WTC11 (cell line): Measurements from ENCODE around the gene INTS11. TPM values are rescaled to one million over a fixed set of nuclear protein-coding genes. Genes with fewer than 3 reads are reported as not detected.

Experiments used
- ATAC-seq: fragments of 200-7000 bp; cut with Tn5 transposase; 2 replicates; pipeline ENCODE4 v1.10.0; 2021; ENCODE audit warnings: mild to moderate bottlenecking, moderate library complexity
- CTCF ChIA-PET: fragments of 300-600 bp; sonication (Branson Sonifier 250); formaldehyde crosslinking; loops from one replicate; lab custom pipeline; 2021; ENCODE audit warnings: antibody characterized with exemption; lab: Charles Lee
- POLR2A ChIA-PET: fragments of 350-600 bp; sonication (Branson Sonifier 250); formaldehyde crosslinking; loops from one replicate; lab custom pipeline; 2021; ENCODE audit warnings: antibody characterized with exemption; lab: Charles Lee
- DNase-seq: peaks from one replicate; pipeline ENCODE4 v3.0.0; 2021; ENCODE audit warnings: low spot score
- H3K27ac Mint-ChIP-seq: 2 replicates; pipeline ENCODE4 v1.8.0; 2021; ENCODE audit warnings: mixed read lengths
- H3K27me3 Mint-ChIP-seq: 2 replicates; pipeline ENCODE4 v1.8.0; 2021; ENCODE audit warnings: low read depth, mild to moderate bottlenecking, moderate library complexity, mixed read lengths
- H3K36me3 Mint-ChIP-seq: 2 replicates; pipeline ENCODE4 v1.8.0; 2021; ENCODE audit warnings: mixed read lengths
- H3K4me1 Mint-ChIP-seq: 2 replicates; pipeline ENCODE4 v1.8.0; 2022; ENCODE audit warnings: mixed read lengths
- H3K4me3 Mint-ChIP-seq: 2 replicates; pipeline ENCODE4 v1.8.0; 2021; ENCODE audit warnings: mild to moderate bottlenecking, moderate library complexity, mixed read lengths
- H3K9me3 Mint-ChIP-seq: 2 replicates; pipeline ENCODE4 v1.8.0; 2021; ENCODE audit warnings: mixed read lengths
- CREM ChIP-seq: sonication (generic); formaldehyde crosslinking; IDR thresholded peaks from 2 replicates; pipeline ENCODE4 v1.8.1; 2022; ENCODE audit warnings: mild to moderate bottlenecking, missing genetic modification reagents, moderate library complexity
- EMX1 ChIP-seq: fragments of 250-450 bp; sonication (Bioruptor Pico); IDR thresholded peaks from 2 replicates; pipeline ENCODE4 v1.8.0; 2021; ENCODE audit warnings: mild to moderate bottlenecking
- ETV6 ChIP-seq: sonication (generic); formaldehyde crosslinking; IDR thresholded peaks from 2 replicates; pipeline ENCODE4 v1.8.1; 2022; ENCODE audit warnings: mild to moderate bottlenecking, missing genetic modification reagents
- FOXJ3 ChIP-seq: sonication (generic); formaldehyde crosslinking; IDR thresholded peaks from 2 replicates; pipeline ENCODE4 v1.9.0; 2021; ENCODE audit warnings: missing genetic modification reagents, mild to moderate bottlenecking, borderline replicate concordance
- FOXK1 ChIP-seq: sonication (generic); formaldehyde crosslinking; IDR thresholded peaks from 2 replicates; pipeline ENCODE4 v1.8.0; 2022; ENCODE audit warnings: mild to moderate bottlenecking, moderate library complexity, missing genetic modification reagents
- FOXP1 ChIP-seq: sonication (generic); formaldehyde crosslinking; IDR thresholded peaks from 2 replicates; pipeline ENCODE4 v1.8.0; 2022; ENCODE audit warnings: missing genetic modification reagents, mild to moderate bottlenecking, moderate library complexity, borderline replicate concordance
- GABPB1 ChIP-seq: sonication (generic); formaldehyde crosslinking; IDR thresholded peaks from 2 replicates; pipeline ENCODE4 v1.8.1; 2023; ENCODE audit warnings: mild to moderate bottlenecking, missing genetic modification reagents
- MYBL2 ChIP-seq: sonication (generic); formaldehyde crosslinking; IDR thresholded peaks from 2 replicates; pipeline ENCODE4 v1.8.1; 2023; ENCODE audit warnings: mild to moderate bottlenecking, moderate library complexity, missing genetic modification reagents
- RORB ChIP-seq: fragments of 250-450 bp; sonication (Bioruptor Pico); IDR thresholded peaks from 2 replicates; pipeline ENCODE4 v1.9.0; 2021; ENCODE audit warnings: mild to moderate bottlenecking
- ZNF121 ChIP-seq: sonication (generic); formaldehyde crosslinking; IDR thresholded peaks from 2 replicates; pipeline ENCODE4 v1.8.0; 2023; ENCODE audit warnings: missing genetic modification reagents
- ZNF219 ChIP-seq: sonication (generic); formaldehyde crosslinking; IDR thresholded peaks from 2 replicates; pipeline ENCODE4 v1.8.0; 2023; ENCODE audit warnings: missing genetic modification reagents, mild to moderate bottlenecking, borderline replicate concordance
- ZNF232 ChIP-seq: sonication (generic); formaldehyde crosslinking; IDR thresholded peaks from 2 replicates; pipeline ENCODE4 v1.8.0; 2022; ENCODE audit warnings: mild to moderate bottlenecking, missing genetic modification reagents
- ZNF317 ChIP-seq: sonication (generic); formaldehyde crosslinking; IDR thresholded peaks from 2 replicates; pipeline ENCODE4 v1.8.1; 2023; ENCODE audit warnings: low read depth, mild to moderate bottlenecking, moderate library complexity, missing genetic modification reagents, borderline replicate concordance
- ZNF416 ChIP-seq: fragments of 250-450 bp; sonication (Bioruptor Pico); IDR thresholded peaks from 2 replicates; pipeline ENCODE4 v1.9.0; 2021; ENCODE audit warnings: mild to moderate bottlenecking, inconsistent platforms
- total RNA-seq: library from RNA; stranded (reverse); gene quantifications from 3 replicates; pipeline ENCODE4 v1.2.3, GENCODE V29; 2021
- TF ChIP-seq, protein P1 (sequence below): sonication (generic); formaldehyde crosslinking; IDR thresholded peaks from 2 replicates; pipeline ENCODE4 v1.8.0; 2023; ENCODE audit warnings: missing genetic modification reagents, mild to moderate bottlenecking, borderline replicate concordance
- TF ChIP-seq, protein P2 (sequence below): sonication (generic); formaldehyde crosslinking; IDR thresholded peaks from 2 replicates; pipeline ENCODE4 v1.8.1; 2022; ENCODE audit warnings: missing genetic modification reagents, borderline replicate concordance
- TF ChIP-seq, protein P3 (sequence below): sonication (generic); formaldehyde crosslinking; IDR thresholded peaks from 2 replicates; pipeline ENCODE4 v1.8.1; 2023; ENCODE audit warnings: mild to moderate bottlenecking, missing genetic modification reagents, borderline replicate concordance
- TF ChIP-seq, protein P4 (sequence below): sonication (generic); formaldehyde crosslinking; IDR thresholded peaks from 2 replicates; pipeline ENCODE4 v1.8.0; 2022; ENCODE audit warnings: mild to moderate bottlenecking, missing genetic modification reagents

Gene INTS11
- total RNA-seq, 1 experiment from 2014 or later, result 170 TPM

DNA sequence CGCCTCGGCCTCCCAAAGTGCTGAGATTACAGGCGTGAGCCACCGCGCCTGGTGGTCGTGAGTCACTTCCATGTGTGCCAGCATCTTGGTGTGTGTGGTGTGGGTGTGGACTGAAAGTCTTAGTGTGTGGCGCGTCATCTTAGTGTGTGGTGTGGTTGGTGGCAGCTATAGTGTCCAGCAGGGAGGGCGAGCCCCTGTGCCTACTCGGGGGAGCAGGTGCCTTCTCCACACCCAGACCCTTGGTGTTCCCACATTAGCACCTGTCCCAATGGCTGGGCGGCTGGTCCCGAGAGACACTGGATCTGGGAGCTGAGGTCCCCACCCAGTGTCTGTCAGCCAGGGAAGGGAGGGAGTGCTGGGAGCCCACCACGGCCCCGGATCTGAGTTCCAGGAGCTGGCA, 41.5 kb downstream of the INTS11 start:
- POLR2A ChIA-PET, result no interaction called here
- CTCF ChIA-PET, result interaction anchor here (1.6 to 2.1 kb wide), 2 partner anchors 9 kb away, joined by 8 to 15 read pairs; partner anchors contain the start of gene UBE2J2
- no peak for DNase-seq
- H3K9me3 Mint-ChIP-seq, result peaks cover 2% of the 10 kb centered on the region
- TF ChIP-seq FOXP1 (CRISPR knock-in tag), result no peak
- TF ChIP-seq FOXK1, result no peak
- no peak for TF ChIP-seq FOXJ3
- TF ChIP-seq ZNF121 (CRISPR knock-in tag), result no peak
- TF ChIP-seq, protein P1, sequence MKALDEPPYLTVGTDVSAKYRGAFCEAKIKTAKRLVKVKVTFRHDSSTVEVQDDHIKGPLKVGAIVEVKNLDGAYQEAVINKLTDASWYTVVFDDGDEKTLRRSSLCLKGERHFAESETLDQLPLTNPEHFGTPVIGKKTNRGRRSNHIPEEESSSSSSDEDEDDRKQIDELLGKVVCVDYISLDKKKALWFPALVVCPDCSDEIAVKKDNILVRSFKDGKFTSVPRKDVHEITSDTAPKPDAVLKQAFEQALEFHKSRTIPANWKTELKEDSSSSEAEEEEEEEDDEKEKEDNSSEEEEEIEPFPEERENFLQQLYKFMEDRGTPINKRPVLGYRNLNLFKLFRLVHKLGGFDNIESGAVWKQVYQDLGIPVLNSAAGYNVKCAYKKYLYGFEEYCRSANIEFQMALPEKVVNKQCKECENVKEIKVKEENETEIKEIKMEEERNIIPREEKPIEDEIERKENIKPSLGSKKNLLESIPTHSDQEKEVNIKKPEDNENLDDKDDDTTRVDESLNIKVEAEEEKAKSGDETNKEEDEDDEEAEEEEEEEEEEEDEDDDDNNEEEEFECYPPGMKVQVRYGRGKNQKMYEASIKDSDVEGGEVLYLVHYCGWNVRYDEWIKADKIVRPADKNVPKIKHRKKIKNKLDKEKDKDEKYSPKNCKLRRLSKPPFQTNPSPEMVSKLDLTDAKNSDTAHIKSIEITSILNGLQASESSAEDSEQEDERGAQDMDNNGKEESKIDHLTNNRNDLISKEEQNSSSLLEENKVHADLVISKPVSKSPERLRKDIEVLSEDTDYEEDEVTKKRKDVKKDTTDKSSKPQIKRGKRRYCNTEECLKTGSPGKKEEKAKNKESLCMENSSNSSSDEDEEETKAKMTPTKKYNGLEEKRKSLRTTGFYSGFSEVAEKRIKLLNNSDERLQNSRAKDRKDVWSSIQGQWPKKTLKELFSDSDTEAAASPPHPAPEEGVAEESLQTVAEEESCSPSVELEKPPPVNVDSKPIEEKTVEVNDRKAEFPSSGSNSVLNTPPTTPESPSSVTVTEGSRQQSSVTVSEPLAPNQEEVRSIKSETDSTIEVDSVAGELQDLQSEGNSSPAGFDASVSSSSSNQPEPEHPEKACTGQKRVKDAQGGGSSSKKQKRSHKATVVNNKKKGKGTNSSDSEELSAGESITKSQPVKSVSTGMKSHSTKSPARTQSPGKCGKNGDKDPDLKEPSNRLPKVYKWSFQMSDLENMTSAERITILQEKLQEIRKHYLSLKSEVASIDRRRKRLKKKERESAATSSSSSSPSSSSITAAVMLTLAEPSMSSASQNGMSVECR (CRISPR knock-in tag), result no peak
- TF ChIP-seq, protein P2, sequence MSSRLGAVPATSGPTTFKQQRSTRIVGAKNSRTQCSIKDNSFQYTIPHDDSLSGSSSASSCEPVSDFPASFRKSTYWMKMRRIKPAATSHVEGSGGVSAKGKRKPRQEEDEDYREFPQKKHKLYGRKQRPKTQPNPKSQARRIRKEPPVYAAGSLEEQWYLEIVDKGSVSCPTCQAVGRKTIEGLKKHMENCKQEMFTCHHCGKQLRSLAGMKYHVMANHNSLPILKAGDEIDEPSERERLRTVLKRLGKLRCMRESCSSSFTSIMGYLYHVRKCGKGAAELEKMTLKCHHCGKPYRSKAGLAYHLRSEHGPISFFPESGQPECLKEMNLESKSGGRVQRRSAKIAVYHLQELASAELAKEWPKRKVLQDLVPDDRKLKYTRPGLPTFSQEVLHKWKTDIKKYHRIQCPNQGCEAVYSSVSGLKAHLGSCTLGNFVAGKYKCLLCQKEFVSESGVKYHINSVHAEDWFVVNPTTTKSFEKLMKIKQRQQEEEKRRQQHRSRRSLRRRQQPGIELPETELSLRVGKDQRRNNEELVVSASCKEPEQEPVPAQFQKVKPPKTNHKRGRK (CRISPR knock-in tag), result no peak
- no peak for TF ChIP-seq EMX1 (CRISPR knock-in tag)
- TF ChIP-seq ZNF317 (CRISPR knock-in tag), result no peak
- TF ChIP-seq MYBL2 (CRISPR knock-in tag), result no peak
- TF ChIP-seq RORB, result no peak
- TF ChIP-seq, protein P3, sequence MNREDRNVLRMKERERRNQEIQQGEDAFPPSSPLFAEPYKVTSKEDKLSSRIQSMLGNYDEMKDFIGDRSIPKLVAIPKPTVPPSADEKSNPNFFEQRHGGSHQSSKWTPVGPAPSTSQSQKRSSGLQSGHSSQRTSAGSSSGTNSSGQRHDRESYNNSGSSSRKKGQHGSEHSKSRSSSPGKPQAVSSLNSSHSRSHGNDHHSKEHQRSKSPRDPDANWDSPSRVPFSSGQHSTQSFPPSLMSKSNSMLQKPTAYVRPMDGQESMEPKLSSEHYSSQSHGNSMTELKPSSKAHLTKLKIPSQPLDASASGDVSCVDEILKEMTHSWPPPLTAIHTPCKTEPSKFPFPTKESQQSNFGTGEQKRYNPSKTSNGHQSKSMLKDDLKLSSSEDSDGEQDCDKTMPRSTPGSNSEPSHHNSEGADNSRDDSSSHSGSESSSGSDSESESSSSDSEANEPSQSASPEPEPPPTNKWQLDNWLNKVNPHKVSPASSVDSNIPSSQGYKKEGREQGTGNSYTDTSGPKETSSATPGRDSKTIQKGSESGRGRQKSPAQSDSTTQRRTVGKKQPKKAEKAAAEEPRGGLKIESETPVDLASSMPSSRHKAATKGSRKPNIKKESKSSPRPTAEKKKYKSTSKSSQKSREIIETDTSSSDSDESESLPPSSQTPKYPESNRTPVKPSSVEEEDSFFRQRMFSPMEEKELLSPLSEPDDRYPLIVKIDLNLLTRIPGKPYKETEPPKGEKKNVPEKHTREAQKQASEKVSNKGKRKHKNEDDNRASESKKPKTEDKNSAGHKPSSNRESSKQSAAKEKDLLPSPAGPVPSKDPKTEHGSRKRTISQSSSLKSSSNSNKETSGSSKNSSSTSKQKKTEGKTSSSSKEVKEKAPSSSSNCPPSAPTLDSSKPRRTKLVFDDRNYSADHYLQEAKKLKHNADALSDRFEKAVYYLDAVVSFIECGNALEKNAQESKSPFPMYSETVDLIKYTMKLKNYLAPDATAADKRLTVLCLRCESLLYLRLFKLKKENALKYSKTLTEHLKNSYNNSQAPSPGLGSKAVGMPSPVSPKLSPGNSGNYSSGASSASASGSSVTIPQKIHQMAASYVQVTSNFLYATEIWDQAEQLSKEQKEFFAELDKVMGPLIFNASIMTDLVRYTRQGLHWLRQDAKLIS (CRISPR knock-in tag), result no peak
- TF ChIP-seq CREM (CRISPR knock-in tag), result no peak
- no peak for TF ChIP-seq ZNF232
- TF ChIP-seq ZNF219, result no peak
- no peak for TF ChIP-seq ETV6 (CRISPR knock-in tag)
- TF ChIP-seq, protein P4, sequence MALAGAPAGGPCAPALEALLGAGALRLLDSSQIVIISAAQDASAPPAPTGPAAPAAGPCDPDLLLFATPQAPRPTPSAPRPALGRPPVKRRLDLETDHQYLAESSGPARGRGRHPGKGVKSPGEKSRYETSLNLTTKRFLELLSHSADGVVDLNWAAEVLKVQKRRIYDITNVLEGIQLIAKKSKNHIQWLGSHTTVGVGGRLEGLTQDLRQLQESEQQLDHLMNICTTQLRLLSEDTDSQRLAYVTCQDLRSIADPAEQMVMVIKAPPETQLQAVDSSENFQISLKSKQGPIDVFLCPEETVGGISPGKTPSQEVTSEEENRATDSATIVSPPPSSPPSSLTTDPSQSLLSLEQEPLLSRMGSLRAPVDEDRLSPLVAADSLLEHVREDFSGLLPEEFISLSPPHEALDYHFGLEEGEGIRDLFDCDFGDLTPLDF (CRISPR knock-in tag), result no peak
- no peak for TF ChIP-seq GABPB1 (CRISPR knock-in tag)
- no peak for TF ChIP-seq ZNF416
- H3K27me3 Mint-ChIP-seq, result no peaks in the 10 kb centered on the region
- H3K4me1 Mint-ChIP-seq, result no peaks in the 10 kb centered on the region
- no peak for ATAC-seq
- no peak overlapping the region for H3K4me3 Mint-ChIP-seq
- H3K36me3 Mint-ChIP-seq, result no peaks in the 10 kb centered on the region
- H3K27ac Mint-ChIP-seq, result no peak overlapping the region
